Peyer's patch (tissue), 4 donors: Measurements from ENCODE around the gene TRABD. TPM values are rescaled to one million over a fixed set of nuclear protein-coding genes. Genes with fewer than 3 reads are reported as not detected.

Experiments
- DNase-seq, 3 donors: peaks; one replicate each; pipeline ENCODE4 v3.0.0-alpha.2; 2017 to 2019
- H3K27ac ChIP-seq, 4 donors: fragments of 200-600 bp; sonication (generic); one replicate each; pipeline ENCODE4 v1.5.1; 2016 to 2019
- H3K27me3 ChIP-seq, 2 donors: fragments of 200-600 bp; sonication (generic); one replicate each; pipeline ENCODE4 v1.5.1; 2019
- H3K36me3 ChIP-seq, 3 donors: fragments of 200-600 bp; sonication (generic); one replicate each; pipeline ENCODE4 v1.5.1; 2016 to 2019
- H3K4me1 ChIP-seq, 4 donors: fragments of 200-600 bp; sonication (generic); one replicate each; pipeline ENCODE4 v1.5.1; 2016 to 2019
- H3K4me3 ChIP-seq, 4 donors: fragments of 200-600 bp; sonication (generic); 1 replicate in 3 of 4; 2 replicates in 1 of 4; pipeline ENCODE4 v1.5.1; 2016 to 2019; ENCODE audit warnings: mild to moderate bottlenecking in 1 of 4
- H3K9me3 ChIP-seq, 4 donors: fragments of 200-600 bp; sonication (generic); one replicate each; pipeline ENCODE4 v1.5.1; 2016 to 2019; ENCODE audit warnings: mild to moderate bottlenecking in 1 of 4
- POLR2A ChIP-seq, 2 donors: fragments of 450-650 bp; IDR thresholded peaks; one replicate each; pipeline ENCODE4 v1.5.1; 2017; ENCODE audit warnings: antibody characterized with exemption in 2 of 2, mild to moderate bottlenecking in 2 of 2, moderate library complexity in 2 of 2
- total RNA-seq, 4 donors: library from RNA; depleted of rRNA; stranded (reverse); fragments of >200 nt; gene quantifications; one replicate each; pipeline ENCODE4 v1.1.0, GENCODE V29; 2016
- TF ChIP-seq, protein P1 (sequence below), 6 experiments: fragments of 450-650 bp in 4 of 6; fragments of 200-600 bp in 2 of 6; sonication (generic) in 1 of 6; IDR thresholded peaks; one replicate each; pipeline ENCODE4 v1.5.1; 2017 to 2019; ENCODE audit warnings: antibody characterized with exemption in 6 of 6, mild to moderate bottlenecking in 3 of 6, moderate library complexity in 1 of 6

TRABD gene
- total RNA-seq, 4 donors from 2014 or later = 44.0 to 111 (median 86.3) TPM

DNA sequence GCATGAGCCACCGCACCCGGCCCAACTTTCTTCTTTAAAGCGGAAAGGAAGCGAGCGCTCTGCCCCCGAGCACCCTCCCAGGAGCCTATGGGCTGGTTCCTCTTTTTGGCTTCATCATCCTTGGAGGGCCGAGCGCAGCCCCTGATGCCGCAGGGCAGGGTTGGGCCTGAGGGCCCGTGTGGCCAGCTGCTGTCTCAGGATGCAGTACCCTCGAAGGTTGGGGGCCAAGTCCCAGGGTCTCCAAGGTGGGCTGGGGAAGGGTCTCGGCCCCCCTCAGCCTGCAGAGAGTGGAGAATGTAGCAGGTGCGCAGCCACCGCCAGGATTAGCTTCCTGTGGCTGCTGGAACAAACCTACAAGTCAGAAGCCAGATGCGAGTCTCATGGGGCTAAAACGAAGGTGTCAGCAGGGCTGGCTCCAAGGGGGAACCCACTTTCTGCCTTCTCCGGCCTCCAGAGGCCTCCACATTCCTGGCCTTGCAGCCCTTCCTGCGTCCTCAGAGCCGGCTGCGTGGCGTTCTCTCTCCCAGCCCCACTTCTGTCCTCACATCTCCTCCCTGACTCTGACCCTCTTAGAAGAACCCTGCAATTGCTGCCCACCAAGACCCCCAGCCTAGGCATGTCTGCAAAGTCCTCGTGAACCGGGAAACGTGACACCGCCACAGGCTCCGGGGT, 12.3 kb upstream of the TRABD start:
- Histone ChIP-seq H3K4me3 (no peak overlapping the region), H3K27ac (no peak overlapping the region), H3K36me3 (no peaks in the 10 kb centered on the region), H3K9me3 (no peaks in the 10 kb centered on the region), H3K4me1 (peaks cover 0 to 14% (median 4%) of the 10 kb centered on the region in 4 donors), H3K27me3 (peaks cover 0 to 18% of the 10 kb centered on the region in 2 donors)
- DNase-seq = peak in 1 of 3 donors; percentile 55
- TF ChIP-seq, protein P1, sequence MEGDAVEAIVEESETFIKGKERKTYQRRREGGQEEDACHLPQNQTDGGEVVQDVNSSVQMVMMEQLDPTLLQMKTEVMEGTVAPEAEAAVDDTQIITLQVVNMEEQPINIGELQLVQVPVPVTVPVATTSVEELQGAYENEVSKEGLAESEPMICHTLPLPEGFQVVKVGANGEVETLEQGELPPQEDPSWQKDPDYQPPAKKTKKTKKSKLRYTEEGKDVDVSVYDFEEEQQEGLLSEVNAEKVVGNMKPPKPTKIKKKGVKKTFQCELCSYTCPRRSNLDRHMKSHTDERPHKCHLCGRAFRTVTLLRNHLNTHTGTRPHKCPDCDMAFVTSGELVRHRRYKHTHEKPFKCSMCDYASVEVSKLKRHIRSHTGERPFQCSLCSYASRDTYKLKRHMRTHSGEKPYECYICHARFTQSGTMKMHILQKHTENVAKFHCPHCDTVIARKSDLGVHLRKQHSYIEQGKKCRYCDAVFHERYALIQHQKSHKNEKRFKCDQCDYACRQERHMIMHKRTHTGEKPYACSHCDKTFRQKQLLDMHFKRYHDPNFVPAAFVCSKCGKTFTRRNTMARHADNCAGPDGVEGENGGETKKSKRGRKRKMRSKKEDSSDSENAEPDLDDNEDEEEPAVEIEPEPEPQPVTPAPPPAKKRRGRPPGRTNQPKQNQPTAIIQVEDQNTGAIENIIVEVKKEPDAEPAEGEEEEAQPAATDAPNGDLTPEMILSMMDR (IDR thresholded peaks at IDR 0.05) = no peak
- TF ChIP-seq POLR2A (IDR thresholded peaks at IDR 0.05) = no peak

DNA sequence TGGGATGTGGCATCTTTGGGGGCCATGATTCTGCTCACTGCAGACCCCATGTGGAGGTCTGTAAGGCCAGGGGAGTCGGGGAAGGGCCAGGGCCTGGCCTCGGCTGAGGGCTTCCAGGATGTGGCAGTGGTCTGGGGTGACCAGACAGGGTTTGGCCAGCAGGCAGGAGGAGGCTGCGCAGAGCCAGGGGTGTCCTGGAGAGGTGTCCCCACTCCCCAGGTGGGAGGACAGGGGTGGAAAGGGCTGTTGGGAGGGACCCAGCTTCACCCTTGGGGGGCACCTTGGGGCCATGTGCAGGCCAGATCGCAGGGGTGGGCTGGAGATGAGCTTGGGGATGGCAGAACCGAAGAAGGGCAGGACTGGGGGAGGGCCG, 11.7 kb upstream of the TRABD start:
- Histone ChIP-seq H3K4me1 (peaks cover 0 to 14% (median 4%) of the 10 kb centered on the region in 4 donors), H3K4me3 (no peak overlapping the region), H3K36me3 (no peaks in the 10 kb centered on the region), H3K27me3 (peaks cover 0 to 18% of the 10 kb centered on the region in 2 donors), H3K9me3 (no peaks in the 10 kb centered on the region), H3K27ac (no peak overlapping the region)
- no peak for DNase-seq
- no peak for TF ChIP-seq POLR2A (IDR thresholded peaks at IDR 0.05)
- TF ChIP-seq, protein P1 (IDR thresholded peaks at IDR 0.05) = no peak

DNA sequence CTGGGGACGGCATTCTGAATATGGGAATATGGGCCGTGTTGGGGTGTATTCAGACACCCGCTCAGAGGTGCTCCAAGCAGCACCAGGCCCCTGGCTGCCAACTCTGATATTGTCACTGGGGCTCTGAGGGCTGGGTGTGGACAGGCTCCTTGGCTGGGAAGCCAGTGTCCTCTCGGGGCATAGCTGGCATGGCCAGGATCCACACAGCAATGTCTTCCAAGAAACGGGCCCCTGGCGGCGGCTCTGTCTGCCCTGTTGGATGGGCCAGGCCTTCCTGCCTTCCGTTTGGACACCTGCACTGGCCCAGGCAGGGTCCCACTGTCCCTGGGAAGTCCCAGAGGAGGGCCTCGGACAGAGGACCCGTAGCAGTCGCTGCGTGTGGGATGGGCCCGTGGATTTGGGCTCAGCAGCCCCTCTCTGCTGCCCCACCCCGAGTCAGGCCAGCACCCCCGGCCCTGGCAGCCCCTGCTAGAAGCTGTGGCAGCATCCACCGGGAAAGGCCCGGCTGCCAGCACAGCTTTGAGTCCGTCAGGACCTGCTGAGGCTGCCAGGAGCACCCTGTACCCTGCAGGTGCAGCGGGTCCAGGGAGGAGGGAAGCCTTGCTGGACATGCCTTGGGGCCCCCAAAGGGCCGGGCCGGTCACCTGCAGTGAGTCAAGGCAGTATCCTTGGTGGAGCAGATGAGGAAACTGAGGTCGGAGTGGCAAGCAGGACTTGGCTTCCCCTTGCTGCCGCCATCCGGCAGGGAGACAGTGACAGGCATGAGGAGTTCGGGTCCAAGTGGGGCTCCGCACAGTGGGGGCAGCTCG, 11.1 kb upstream of the TRABD start:
- H3K36me3 ChIP-seq = no peaks in the 10 kb centered on the region
- H3K4me3 ChIP-seq = no peak overlapping the region
- H3K27ac ChIP-seq = no peak overlapping the region
- no peaks in the 10 kb centered on the region for H3K9me3 ChIP-seq
- DNase-seq = no peak
- TF ChIP-seq, protein P1 (IDR thresholded peaks at IDR 0.05) = no peak
- no peak for TF ChIP-seq POLR2A (IDR thresholded peaks at IDR 0.05)
- H3K4me1 ChIP-seq = peaks cover 0 to 11% (median 2%) of the 10 kb centered on the region in 4 donors
- peaks cover 0 to 14% of the 10 kb centered on the region in 2 donors for H3K27me3 ChIP-seq

DNA sequence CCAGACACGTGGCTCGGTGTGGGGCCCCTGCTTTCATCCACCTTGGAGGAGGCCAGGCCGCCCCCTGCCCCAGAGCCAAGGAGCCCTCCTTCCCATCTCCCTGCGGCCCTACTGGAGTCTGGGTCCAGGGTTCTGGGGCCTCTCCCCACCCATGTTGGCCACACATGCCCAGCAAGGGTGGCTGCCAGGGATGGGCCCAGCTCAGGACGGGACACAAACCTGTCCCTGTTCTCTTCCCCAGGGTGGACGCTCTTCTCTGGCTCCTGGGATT, 10.6 kb upstream of the TRABD start:
- Histone ChIP-seq H3K27me3 (peaks cover 0 to 9% of the 10 kb centered on the region in 2 donors), H3K4me3 (no peak overlapping the region), H3K9me3 (no peaks in the 10 kb centered on the region), H3K4me1 (peaks cover 0 to 6% (median 0%) of the 10 kb centered on the region in 4 donors), H3K27ac (no peak overlapping the region), H3K36me3 (no peaks in the 10 kb centered on the region)
- DNase-seq = no peak
- TF ChIP-seq, protein P1 (IDR thresholded peaks at IDR 0.05) = no peak
- TF ChIP-seq POLR2A (IDR thresholded peaks at IDR 0.05) = no peak

DNA sequence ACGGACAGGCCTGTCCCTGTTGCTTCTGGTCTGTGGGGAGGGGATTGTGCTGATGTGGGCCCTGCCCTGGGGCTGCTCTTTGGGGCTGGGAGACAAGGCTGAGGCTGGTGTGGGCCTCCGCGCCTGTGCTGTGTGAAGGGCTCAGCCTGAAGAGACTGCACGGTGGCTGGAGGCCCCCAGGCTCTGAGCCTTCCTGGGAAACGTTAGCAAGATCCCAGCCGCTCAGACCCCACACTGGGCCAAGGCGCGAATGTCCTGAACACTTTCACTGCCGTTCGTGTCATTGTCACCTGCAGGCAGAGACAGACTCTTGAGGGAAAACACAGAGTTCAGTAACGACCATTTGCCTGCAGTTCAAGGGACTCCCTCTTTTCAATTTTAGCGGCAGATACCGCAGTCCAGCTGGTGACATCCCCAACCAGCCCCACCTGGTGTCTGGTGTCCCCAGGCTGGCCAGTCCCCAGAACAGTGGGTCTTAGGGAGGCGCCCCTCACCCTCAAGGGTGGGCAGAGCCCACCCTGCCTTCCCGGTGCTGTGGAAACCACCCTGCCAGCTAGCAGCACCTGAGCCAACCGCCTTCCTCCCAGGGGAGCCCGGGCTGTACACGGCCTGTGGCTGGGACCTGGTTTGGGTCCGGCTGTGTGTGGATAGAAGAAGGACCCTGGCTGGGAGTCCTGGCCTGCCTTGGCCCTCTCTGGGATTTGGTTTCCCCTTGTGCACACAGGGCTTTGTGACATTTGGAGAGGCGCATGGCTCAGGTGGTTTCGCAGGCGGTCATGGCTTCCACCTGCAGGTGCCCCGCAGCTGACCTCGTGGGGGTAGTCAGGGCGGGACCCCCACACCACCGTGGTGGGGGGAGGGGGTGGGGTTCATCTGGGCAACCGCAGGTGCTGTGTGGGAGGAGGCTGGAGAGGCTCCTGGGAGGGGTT, 9.5 kb upstream of the TRABD start:
- no peak for DNase-seq
- no peaks in the 10 kb centered on the region for H3K9me3 ChIP-seq
- H3K27me3 ChIP-seq = peaks cover 0 to 4% of the 10 kb centered on the region in 2 donors
- no peak overlapping the region for H3K4me3 ChIP-seq
- TF ChIP-seq, protein P1 (IDR thresholded peaks at IDR 0.05) = no peak
- H3K36me3 ChIP-seq = no peaks in the 10 kb centered on the region
- no peak overlapping the region for H3K27ac ChIP-seq
- H3K4me1 ChIP-seq = no peaks in the 10 kb centered on the region
